HG02610 (cell line): ENCODE data around the gene BPIFA2.
"Not testable (repeated sequence)": the region's sequence is repeated elsewhere in the genome, so short reads cannot be mapped to it uniquely, and the experiment has no call there.

Source experiments
- ATAC-seq: cut with Tn5 transposase; IDR thresholded peaks from one replicate; pipeline ENCODE4 v1.9.1; 2021; ENCODE audit warnings: mild to moderate bottlenecking, moderate library complexity; ENCODE audit not compliant: unreplicated experiment

BPIFA2 gene

DNA sequence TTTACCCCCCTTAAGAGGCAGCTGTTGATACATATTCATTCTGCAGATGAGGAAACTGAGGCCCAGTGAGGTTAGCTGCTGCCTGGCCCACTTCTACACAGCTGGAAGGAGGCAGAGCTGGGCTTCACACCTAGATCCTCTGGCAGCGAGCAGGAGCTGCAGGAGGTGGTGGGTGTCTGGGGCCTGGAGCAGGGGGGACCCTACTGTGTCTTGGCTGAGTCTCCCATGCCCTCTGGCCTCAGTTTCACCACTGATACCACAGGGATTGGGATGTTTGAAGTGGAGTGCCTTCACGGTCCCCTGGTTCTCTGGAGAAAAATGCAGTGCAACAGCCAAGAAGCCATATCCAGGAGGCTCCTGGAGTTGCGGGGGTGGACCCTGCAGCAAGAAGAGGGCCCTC is 8.2 kb upstream of the BPIFA2 start:
- no peak for ATAC-seq

DNA sequence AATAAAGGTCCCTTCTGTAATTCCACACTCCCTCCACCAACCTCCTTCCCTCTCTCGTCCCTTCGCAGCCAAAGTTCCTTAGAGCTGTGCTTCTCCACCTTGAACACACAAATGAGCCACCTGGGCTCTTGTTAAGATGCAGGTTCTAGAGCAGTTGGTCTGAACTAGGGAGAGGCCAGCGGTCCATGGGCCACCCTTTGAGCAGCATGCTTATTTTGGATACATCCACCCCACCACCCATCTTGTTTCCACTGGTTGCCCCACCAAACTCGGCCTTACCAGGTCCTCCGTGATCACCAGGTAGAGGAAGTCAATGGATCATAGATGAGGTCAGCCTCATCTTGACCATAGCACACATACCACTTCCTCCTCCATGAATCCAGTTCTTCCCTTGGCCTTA is 7.3 kb upstream of the BPIFA2 start:
- ATAC-seq: no peak

DNA sequence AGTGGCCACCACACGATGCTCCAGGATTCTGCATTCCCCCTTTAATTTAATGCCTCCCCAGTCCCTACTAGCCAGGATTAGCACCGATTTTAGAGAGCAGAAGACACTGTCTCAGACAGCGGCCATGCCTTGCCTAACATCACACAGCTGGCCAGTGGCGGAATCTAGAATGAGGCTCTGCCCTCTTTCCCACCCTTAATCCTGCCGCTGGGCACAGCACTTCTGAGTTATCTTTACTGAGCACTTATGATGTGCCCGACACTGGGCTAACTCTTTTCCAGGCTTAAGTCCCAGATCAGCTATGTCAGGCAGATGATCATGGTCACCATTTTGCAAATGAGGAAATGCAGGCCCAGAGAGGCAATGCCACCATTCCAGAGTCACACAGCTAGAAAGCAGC is 5.6 kb upstream of the BPIFA2 start:
- no peak for ATAC-seq

DNA sequence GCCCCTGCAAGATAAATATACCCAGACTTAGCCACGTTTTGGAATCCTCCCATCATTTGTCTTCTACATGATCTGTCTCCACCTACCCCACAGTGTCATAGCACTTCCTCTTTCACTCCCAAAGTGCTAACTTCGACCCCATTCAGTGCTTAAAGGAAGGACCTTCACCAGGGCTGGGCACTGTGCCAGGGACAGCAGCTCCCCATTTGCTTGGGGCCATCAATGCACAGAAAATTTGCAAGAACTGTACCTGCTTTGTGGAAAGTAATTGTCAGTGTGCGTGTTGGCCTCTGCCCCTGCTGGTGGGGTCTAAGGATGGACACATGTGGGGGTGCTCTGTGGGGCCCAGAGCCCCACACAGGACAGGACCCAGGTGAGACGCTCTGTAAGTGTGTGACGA is 5.2 kb upstream of the BPIFA2 start:
- no peak for ATAC-seq

DNA sequence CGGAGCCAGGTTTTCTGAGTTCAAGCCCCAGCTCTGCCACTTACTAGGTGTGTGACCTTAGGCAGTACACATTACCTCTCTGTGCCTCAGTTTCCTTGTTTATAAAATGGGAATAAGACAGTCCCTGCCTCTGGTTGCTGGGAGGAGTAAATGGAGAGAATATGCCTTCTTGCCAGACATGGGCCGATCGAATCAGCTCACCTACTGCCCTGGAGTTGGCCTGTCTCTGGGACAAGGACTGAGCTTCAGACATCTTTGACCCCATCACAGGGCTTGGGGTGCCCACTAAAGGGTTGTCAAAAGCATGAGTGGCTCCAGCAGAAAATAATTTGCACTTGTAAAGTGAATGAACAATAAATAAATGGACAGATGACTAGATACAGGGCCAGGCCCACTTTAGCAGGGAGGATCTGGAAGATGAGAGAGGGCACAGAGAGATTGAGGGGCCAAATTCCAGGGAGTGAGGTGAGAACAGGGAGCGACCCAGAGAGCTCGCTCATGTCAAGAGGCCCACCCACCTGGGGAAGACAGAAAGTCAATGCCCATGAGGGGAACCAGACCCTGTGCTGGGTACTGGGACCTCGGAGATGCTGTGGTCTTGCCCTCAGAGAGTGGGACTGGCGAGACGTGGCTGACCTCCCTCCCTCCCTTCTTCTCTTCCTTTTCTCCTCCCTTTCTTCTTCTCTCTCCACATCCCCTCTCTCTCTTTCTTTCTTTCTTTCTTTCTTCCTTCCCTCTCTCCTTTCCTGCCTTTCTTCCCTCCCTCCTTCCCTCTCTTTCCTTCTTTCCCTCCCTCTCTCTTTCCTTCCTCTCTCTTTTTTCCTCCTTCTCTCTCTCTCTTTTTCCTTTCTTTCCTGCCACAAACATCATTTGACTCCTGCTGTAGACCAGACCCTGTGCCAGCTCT is 3.9 kb upstream of the BPIFA2 start:
- no peak for ATAC-seq

DNA sequence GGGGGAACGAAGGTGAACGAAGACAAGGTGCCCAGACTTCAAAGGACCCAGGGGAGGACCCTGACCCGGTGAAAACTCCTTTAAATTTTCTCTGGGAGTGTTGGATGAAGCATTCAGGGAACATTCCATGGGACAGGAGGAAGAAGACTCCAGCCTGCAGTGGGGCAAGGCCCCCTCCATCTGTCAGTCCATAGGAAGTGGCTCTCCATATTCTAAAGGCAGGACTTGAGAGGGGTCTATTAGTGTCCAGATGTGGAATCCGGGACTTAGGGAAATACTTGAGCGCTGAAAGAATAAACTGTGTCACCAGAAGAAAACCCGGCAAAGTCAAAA is 3.2 kb upstream of the BPIFA2 start:
- no peak for ATAC-seq

DNA sequence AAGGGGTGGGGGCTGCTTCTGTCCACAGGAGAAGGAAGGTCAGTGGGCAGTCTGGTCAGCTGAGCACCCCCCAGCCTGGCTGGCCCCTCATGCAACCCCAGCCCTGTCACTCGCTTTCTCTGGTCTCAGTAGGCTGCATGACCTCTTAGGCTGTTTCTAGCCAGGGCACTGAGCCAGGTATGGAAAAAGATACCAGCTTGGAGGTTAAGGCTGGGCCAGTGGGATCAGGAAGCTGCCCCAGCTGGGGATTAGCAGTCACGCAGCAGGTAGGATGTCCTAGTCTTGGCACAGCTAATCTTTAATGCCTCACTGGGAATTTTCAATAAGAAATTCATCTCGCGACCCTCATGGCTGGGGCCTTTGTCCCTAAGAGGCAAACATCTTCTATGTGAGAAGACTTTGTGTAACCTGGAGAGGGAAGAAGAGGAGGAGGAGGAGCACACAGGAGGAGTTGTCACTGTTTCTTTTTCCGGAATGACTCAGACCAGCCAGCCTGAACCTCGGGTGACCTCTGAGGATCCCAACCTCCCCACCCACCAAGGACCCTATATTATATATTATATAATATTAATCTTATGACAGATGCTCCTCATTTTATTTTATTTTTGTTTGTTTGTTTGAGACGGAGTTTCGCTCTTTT is 2.4 kb upstream of the BPIFA2 start:
- no peak for ATAC-seq

DNA sequence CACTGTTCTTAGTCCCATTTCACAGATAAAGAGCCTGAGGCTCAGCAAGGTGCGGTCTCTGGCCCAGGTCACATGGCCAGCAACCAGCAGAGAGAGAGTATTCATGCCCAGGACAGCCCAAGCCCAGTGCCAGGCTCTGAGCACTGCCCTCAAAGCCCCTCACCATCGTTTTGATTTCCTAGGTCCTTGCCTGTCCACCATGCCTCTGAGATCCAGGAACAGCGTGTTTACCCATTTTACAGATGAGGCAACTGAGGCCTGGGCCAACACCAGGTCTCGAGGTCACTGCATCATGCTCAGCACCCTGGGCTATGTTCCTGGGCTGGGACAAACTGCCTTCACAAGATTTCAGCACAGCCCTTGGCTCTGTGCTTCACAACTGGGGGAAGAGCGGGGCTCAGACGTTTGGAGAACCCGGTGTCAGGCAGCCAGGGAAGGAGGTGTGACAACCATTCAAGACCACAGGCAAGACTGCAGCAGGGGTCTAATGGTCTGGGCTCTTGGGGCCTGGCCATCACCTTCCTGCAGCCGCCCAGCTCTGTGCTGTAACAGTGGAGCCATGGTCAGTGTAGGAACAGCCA is 1.3 kb upstream of the BPIFA2 start:
- ATAC-seq: no peak

DNA sequence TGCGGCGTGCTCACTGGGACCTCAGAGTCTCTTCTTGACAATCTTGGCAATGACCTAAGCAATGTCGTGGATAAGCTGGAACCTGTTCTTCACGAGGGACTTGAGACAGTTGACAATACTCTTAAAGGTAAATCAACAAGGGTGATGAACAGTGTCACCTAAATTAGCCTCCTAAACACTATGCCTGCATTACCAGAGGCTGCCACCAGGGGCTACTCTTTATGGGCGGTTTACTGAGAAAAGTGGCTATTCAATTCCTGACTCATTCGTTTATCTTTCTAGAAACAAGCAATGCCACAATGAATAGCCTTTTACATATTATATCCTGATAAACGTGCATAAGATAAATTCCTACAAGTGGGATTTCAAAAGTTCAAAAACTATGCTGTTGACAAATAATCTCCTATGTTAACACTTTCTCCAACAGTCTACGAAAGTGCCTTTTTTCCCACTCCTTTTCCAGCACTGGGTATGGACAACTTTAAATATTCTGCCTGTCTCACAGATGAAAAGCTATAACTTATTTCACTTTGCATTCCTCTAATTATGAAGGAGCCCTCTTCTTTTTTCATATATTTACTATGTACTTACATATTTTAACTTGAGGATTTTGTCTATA is 1.3 kb downstream of the BPIFA2 start:
- no peak for ATAC-seq

DNA sequence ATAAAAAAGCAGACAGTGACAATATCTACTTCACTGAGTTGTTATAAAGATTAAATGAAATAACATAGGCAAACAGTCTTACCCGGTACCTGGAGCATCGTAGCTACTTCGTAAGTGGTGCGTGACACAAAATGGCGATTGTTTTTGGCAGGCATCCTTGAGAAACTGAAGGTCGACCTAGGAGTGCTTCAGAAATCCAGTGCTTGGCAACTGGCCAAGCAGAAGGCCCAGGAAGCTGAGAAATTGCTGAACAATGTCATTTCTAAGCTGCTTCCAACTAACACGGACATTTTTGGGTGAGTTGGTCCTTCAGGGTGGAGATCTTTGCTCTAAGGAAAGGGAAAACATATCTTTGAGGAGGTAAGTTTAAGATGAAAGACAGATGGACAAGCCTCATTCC is 4.8 kb downstream of the BPIFA2 start:
- ATAC-seq: no peak

DNA sequence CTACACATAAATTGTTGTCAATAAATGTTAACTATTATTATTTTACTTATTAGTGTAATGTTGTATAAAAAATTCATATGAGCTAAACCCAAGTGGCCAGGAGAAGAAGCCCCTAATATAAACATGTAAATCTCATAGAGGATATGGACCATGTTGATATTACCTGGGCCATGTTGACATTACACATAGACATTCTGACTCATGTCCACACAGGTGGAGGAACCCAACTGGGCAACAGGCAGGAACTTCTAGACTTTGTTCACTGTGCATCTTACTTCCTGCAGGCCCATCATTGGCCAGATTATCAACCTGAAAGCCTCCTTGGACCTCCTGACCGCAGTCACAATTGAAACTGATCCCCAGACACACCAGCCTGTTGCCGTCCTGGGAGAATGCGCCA is 7.2 kb downstream of the BPIFA2 start:
- no peak for ATAC-seq

DNA sequence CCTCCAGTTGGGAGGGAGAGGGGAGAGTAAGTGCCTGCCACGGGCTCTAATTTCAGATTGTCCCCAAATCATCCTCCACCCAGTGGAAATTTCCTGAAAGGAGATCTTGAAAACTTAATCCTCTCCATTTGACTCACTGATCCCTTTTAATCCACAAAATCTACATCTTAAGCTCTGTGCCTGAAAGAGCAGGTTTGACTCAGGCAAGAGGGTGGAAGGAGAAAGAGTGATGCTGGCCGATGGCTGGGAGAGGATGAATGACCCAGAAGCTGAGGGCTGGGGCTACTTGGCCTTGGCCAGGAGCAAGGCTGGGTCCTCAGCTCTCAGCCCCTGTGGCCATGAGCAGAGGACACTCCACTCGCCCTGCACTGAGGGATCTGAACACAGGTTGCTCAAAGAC is 8.1 kb downstream of the BPIFA2 start:
- no peak for ATAC-seq

DNA sequence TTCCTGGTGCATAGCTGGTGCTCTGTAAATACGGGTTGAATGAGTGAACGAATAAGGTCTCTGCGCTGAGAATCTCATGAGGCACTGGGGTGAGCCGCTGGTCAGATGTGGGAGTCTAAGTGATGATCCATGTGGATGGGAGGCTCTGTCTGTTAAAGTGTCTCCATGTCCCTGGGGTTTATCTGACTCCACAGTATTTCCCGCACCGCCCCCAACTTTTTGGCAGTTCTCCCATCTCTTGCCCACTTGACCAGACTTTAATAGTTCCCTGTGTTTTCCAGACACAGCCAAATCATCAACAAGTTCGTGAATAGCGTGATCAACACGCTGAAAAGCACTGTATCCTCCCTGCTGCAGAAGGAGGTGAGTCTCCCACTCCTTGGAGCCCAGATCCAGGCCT is 9.9 kb downstream of the BPIFA2 start:
- no peak for ATAC-seq

DNA sequence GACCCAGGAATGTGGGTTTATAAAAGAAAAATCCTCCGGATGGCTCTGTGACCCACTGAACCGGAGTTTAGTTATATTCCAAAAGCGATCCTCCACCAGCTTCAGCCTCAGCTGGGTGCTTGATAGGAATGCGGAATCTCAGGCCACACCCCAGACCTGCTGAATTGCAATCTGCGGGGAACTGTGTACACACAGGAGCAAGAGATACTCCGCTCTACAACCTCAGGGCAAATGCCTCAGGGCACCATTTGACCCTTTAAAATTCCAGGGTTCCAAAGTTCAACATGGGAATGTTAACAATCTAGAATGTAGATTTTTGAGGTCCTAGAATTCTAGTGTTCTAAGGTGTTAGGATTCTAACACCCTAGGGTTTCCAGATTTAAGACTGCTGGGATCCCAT is 10.8 kb downstream of the BPIFA2 start:
- ATAC-seq: no peak

DNA sequence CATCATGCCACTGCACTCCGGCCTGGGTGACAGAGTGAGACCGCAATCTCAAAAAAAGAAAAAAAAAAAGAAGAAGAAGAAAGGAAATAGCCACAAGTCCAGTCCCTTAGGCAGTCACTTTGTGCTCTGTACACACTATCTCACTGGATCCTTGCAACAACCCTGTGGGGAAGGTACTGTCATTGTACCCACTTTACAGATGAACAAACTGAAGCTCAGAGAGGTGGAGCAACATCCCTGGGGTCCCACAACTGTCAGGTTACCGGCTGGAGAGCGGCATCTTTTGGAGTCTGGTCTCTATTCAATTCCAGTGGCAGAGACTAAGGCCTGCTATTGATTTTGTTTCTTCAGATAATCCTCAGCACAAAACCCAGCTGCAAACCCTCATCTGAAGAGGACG is 12.2 kb downstream of the BPIFA2 start:
- no peak for ATAC-seq

DNA sequence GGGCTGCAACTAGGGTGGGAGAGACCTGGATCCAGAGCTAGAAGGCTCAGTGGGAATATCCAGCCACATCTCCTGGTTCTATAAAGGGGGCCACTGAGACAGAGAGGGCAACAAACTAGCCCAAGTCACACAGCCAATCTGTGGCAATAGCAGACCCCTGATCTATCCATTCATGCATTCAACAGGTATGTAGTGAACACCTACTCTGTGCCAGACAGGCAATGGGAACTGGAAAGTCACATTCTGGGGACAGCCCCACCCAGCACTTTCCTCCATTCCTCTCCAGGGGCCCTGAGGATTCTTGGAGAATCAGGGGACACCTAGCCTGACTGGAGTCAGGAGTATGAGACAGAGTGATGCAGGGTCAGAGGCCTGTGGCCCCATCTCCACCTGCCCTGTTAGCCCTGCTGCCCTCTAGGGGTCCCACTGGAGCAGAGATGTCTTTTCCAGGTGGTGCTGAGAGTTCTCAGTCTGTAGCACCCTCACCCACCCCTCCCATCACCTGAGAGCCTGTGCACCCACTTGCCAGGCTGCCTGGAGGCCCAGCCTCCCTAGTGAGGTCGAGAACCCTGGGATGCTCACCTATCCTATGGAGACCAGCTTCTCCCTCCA is 13.6 kb downstream of the BPIFA2 start:
- ATAC-seq: no peak

DNA sequence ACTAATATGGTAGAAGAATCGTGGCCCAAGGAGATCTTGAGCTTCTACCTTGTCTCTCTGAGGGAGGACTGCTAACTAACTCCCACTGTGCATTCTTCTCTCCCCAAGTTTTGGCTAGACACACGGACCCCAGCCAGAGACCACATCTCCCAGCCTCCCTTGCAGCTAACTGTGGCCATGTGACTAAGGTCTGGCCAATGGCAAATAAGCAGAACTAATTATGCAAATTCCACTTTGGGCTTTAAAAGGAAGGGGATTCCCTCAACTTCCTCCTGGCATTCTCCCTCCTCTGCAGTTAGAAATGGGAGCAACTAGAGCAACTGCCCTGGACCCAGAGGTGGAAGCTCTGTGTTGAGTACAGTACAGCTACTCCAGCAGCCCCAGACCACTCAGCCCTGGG is 15.4 kb downstream of the BPIFA2 start:
- ATAC-seq: no peak

DNA sequence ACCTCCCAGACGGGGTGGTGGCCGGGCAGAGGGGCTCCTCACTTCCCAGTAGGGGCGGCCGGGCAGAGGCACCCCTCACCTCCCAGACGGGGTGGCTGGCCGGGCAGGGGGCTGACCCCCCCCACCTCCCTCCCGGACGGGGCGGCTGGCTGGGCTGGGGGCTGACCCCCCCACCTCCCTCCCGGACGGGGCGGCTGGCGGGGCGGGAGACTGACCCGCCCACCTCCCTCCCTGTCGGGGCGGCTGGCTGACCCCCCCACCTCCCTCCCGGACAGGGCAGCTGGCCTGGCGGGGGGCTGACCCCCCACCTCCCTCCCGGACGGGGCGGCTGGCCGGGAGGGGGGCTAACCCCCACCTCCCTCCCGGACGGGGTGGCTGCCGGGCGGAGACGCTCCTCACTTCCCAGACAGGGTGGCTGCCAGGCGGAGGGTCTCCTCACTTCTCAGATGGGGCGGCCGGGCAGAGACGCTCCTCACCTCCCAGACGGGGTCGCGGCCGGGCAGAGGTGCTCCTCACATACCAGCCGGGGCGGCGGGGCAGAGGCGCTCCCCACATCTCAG is 17.2 kb downstream of the BPIFA2 start:
- not testable (repeated sequence) for ATAC-seq

DNA sequence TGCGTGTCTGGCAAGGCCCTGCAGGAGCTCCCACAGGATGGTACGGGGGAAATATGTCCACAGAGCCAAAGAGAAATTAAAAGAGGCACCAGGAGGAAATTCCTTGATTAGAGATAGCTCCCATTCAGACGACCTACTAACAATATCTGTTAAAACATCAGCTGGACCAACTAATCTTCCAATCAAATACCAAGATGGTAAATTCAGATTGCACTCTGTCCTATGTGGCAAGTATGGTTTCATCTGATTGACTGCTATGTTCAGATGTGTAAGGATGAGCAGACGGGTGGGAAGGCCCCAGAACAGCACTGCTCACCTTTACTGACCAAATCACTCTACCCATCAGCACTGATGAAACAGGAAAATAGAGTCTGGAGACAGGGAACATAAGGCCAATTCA is 19.5 kb downstream of the BPIFA2 start:
- no peak for ATAC-seq

DNA sequence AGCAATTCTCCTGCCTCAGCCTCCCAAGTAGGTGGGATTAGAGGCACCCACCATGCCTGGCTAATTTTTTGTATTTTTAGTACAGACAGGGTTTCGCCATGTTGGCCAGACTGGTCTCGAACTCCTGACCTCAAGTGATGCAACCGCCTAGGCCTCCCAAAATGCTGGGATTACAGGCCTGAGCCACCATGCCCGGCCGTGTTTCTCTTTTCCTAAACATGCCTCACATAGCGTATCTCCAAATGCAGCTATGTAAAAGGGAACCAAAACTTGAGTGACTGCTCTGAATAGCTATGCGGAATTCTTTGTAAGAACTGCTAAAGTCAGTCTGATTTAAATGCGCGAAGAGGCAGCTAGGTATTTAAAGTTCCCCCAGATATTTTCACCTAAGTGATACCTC is 20.5 kb downstream of the BPIFA2 start:
- ATAC-seq: no peak

DNA sequence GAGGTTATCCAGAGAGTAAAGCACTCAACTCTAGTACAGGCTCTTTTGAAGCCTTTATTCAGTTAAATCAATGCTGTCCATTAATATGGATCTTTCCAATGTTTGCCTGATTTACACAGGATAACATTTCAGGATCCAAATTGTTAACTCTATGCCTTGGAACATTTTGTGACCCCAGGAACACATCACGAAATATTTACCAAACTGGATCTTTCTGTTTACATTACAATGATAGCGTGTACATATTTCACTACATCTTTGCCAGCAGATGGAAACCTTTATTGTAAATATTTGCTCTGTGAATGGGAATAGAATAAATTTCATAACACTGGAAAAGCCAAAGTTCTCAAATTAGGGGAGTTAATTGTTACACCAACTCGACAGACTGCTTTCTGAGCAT is 23.5 kb downstream of the BPIFA2 start:
- no peak for ATAC-seq
